Ovary (tissue), 3 donors: ENCODE data around the gene CREB3L4.

Source experiments
- POLR2A ChIP-seq: fragments of 450-650 bp; IDR thresholded peaks from one replicate; pipeline ENCODE4 v1.6.1; 2017; ENCODE audit warnings: antibody characterized with exemption, mild to moderate bottlenecking, moderate library complexity
- TF ChIP-seq, protein P1 (sequence below), 3 donors: fragments of 450-650 bp in 2 of 3; fragments of 200-600 bp in 1 of 3; IDR thresholded peaks; one replicate each; pipeline versions ENCODE4 v1.5.1 to v1.8.0; 2016 to 2022; ENCODE audit warnings: antibody characterized with exemption in 3 of 3, mild to moderate bottlenecking in 1 of 3
- donor health status: DM: no; HTN: no; CAD: no.

DNA sequence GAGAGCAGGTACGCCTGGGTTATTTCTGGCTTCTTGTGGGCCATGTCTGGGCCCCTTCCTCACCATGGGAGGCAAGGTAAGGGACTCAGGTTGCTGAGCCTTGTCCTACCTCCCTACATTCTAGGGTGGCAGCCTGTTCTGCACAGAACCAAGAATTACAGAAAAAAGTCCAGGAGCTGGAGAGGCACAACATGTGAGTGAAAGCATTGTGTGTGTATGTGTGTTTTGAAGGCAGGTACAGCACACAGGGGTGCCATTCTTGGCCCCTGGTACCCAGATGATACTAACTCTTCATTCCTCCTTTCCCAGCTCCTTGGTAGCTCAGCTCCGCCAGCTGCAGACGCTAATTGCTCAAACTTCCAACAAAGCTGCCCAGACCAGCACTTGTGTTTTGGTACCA lies 5.4 kb downstream of the CREB3L4 start:
- TF ChIP-seq POLR2A = no peak
- TF ChIP-seq, protein P1, sequence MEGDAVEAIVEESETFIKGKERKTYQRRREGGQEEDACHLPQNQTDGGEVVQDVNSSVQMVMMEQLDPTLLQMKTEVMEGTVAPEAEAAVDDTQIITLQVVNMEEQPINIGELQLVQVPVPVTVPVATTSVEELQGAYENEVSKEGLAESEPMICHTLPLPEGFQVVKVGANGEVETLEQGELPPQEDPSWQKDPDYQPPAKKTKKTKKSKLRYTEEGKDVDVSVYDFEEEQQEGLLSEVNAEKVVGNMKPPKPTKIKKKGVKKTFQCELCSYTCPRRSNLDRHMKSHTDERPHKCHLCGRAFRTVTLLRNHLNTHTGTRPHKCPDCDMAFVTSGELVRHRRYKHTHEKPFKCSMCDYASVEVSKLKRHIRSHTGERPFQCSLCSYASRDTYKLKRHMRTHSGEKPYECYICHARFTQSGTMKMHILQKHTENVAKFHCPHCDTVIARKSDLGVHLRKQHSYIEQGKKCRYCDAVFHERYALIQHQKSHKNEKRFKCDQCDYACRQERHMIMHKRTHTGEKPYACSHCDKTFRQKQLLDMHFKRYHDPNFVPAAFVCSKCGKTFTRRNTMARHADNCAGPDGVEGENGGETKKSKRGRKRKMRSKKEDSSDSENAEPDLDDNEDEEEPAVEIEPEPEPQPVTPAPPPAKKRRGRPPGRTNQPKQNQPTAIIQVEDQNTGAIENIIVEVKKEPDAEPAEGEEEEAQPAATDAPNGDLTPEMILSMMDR (IDR thresholded peaks at IDR 0.05) = no peak
